Activated T-cell treated with anti-CD3 and anti-CD28 coated beads, Interleukin-2, amount 50 U/mL, for 4 hours (primary cell): ENCODE data around the gene COQ8B. TPM values are rescaled to one million over a fixed set of nuclear protein-coding genes. Genes with fewer than 3 reads are reported as not detected.

ENCODE experiments used
- ATAC-seq, 2 donors: fragments of 200-7000 bp; cut with Tn5 transposase; one replicate each; pipeline ENCODE4 v1.10.0; 2021
- DNase-seq: peaks from one replicate; pipeline ENCODE4 v3.0.0-alpha.2; 2020
- H3K27me3 Mint-ChIP-seq: one replicate; pipeline ENCODE4 v1.8.0; 2021; ENCODE audit warnings: low read depth, mixed read lengths
- H3K36me3 Mint-ChIP-seq: one replicate; pipeline ENCODE4 v1.8.0; 2022; ENCODE audit warnings: mixed read lengths; ENCODE audit not compliant: insufficient read depth
- H3K4me1 Mint-ChIP-seq: one replicate; pipeline ENCODE4 v1.8.0; 2021; ENCODE audit warnings: low read depth, mixed read lengths
- H3K4me3 Mint-ChIP-seq: one replicate; pipeline ENCODE4 v1.8.0; 2021; ENCODE audit warnings: mild to moderate bottlenecking, moderate library complexity, mixed read lengths
- H3K9me3 Mint-ChIP-seq: one replicate; pipeline ENCODE4 v1.8.0; 2021; ENCODE audit warnings: mixed read lengths
- total RNA-seq, 3 donors: library from RNA; stranded (reverse); gene quantifications; one replicate each; pipeline ENCODE4 v1.2.1, GENCODE V29; 2021

Gene COQ8B
- total RNA-seq, 3 donors from 2014 or later: 18.7 to 21.3 (median 18.9) TPM

DNA sequence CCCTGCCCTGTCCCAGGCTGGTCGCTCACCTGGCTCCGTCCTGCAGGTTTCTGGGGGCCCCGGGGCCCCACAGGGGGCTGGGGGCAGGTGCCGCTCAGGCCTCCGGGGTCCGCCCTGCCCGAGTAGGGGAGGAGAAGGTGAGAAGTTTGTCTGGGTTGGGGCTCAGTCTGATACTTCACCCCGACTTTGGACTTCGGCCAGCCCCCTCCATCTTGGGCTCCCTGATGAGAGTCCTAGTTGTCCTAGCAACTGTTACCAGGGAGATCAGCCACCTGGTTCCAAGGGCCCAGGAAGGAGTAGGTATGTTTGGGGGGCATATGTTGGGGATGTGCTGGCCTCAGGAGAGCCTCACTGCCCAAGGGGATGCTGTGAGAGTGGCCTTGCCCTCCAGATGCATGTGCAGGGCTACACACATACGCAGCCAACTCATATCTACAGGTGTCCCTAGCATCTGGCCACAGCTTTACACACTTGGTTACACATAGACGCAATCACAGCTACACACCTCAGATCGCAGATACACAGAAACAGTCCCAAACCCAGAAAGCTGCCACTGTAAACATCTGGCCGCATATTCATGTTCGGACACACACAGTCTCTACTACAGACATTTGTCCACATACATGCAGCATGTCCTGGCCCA, 29.7 kb downstream of the COQ8B start:
- no peak overlapping the region for H3K4me3 Mint-ChIP-seq
- peaks cover 4% of the 10 kb centered on the region for H3K4me1 Mint-ChIP-seq
- H3K9me3 Mint-ChIP-seq: no peaks in the 10 kb centered on the region
- DNase-seq: no peak
- no peaks in the 10 kb centered on the region for H3K27me3 Mint-ChIP-seq
- H3K36me3 Mint-ChIP-seq: peaks cover 7% of the 10 kb centered on the region
- ATAC-seq: no peak

- H3K36me3 Mint-ChIP-seq: peaks cover 7% of the 10 kb centered on the region
- H3K4me3 Mint-ChIP-seq: no peak overlapping the region
- no peaks in the 10 kb centered on the region for H3K27me3 Mint-ChIP-seq
- ATAC-seq (no peak), DNase-seq (no peak)
- no peaks in the 10 kb centered on the region for H3K4me1 Mint-ChIP-seq
- H3K9me3 Mint-ChIP-seq: no peaks in the 10 kb centered on the region
Observed at GRCh38 chr19:40685563-40685962, 31.1 kb downstream of the COQ8B start.

DNA sequence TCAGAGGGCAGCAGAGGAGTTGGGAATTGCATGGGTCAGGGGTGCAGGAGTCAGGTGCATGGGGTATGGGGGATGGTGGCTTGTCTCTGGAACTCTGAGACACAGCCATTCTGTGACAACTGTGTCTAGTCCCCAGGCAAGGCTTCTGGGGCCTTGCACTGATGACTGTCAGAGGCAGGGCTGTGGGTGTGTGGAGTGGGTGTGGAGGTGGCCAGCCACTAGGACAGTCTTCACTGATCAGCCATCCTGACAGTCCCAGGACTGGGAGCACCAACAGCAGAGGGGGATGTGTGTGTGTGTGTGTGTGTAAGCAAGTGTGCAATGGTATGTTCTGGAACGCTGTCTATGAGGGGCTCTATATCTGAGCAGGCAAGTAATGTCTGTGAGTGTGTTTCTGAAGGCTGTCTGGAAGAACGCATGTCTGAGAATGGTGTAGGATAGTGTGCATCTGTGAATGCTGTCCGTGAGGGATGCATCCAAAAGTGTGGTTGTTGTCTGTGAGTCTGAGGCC, 31.6 kb downstream of the COQ8B start:
- DNase-seq (no peak), ATAC-seq (no peak)
- H3K4me3 Mint-ChIP-seq: no peak overlapping the region
- H3K27me3 Mint-ChIP-seq: no peaks in the 10 kb centered on the region
- no peaks in the 10 kb centered on the region for H3K9me3 Mint-ChIP-seq
- no peaks in the 10 kb centered on the region for H3K4me1 Mint-ChIP-seq
- peaks cover 10% of the 10 kb centered on the region for H3K36me3 Mint-ChIP-seq

- Mint-ChIP-seq H3K4me3 (no peak overlapping the region), H3K27me3 (no peaks in the 10 kb centered on the region), H3K36me3 (peaks cover 10% of the 10 kb centered on the region), H3K4me1 (no peaks in the 10 kb centered on the region), H3K9me3 (no peaks in the 10 kb centered on the region)
- DNase-seq: no peak
- ATAC-seq: no peak
Observed at GRCh38 chr19:40684280-40684679, 32.4 kb downstream of the COQ8B start.

DNA sequence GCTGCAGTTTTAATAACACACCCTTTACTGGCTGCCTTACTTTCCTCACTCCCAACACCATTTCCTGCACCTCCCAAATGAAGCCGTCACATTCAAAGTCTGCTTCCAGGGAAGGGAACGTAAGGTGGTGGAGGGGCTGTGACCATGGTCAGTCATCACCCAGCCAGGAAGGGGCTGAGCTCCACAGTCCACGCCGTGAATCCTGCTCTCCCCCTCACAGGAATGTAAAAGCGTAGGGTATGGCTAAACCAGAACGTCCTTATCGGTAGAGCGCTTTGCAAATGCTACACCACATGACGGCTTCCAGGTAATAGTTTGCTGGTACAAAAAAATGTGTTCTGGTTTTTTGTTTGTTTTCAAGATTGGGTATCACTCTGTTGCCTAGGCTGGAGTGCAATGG, 33.2 kb downstream of the COQ8B start:
- ATAC-seq (no peak), DNase-seq (no peak)
- Mint-ChIP-seq H3K27me3 (no peaks in the 10 kb centered on the region), H3K4me1 (no peaks in the 10 kb centered on the region), H3K4me3 (no peak overlapping the region), H3K9me3 (no peaks in the 10 kb centered on the region), H3K36me3 (peaks cover 10% of the 10 kb centered on the region)

- Mint-ChIP-seq H3K27me3 (no peaks in the 10 kb centered on the region), H3K36me3 (peaks cover 13% of the 10 kb centered on the region), H3K4me1 (no peaks in the 10 kb centered on the region), H3K4me3 (no peak overlapping the region), H3K9me3 (no peaks in the 10 kb centered on the region)
- DNase-seq (no peak), ATAC-seq (no peak)
Observed at GRCh38 chr19:40682431-40682964, 34.2 kb downstream of the COQ8B start.

GRCh38 chr19:40681039-40681438, 35.6 kb downstream of the COQ8B start:
- Mint-ChIP-seq H3K4me1 (no peaks in the 10 kb centered on the region), H3K36me3 (peaks cover 13% of the 10 kb centered on the region), H3K9me3 (no peaks in the 10 kb centered on the region), H3K27me3 (no peaks in the 10 kb centered on the region), H3K4me3 (no peak overlapping the region)
- no peak for DNase-seq
- no peak for ATAC-seq

GRCh38 chr19:40677156-40677555, 39.5 kb downstream of the COQ8B start:
- ATAC-seq: no peak
- Mint-ChIP-seq H3K27me3 (no peaks in the 10 kb centered on the region), H3K36me3 (peaks cover 10% of the 10 kb centered on the region), H3K9me3 (no peaks in the 10 kb centered on the region), H3K4me1 (no peaks in the 10 kb centered on the region), H3K4me3 (no peak overlapping the region)
- no peak for DNase-seq

DNA sequence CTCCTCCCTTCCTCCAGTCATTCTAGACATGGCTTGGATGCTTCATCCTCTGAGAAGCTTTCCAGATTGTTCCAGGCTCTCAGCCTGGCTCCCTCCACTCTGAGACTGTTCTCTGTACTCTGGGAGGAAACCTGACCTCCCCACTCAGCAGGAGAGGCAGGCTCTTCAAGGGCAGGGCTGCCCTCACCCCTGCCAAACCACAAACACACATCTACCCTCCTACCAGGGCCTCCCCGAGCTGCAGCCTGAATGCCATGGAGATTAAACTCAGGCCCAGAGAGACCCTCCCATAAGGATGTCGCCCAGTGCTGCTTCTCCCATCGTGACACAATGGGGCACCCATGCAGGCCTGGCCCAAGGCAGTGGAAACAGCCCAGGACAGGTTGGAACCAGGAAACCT, 42.4 kb downstream of the COQ8B start:
- ATAC-seq (no peak), DNase-seq (no peak)
- H3K9me3 Mint-ChIP-seq: peaks cover 3% of the 10 kb centered on the region
- H3K4me1 Mint-ChIP-seq: no peaks in the 10 kb centered on the region
- H3K27me3 Mint-ChIP-seq: no peaks in the 10 kb centered on the region
- H3K36me3 Mint-ChIP-seq: peaks cover 21% of the 10 kb centered on the region
- no peak overlapping the region for H3K4me3 Mint-ChIP-seq

GRCh38 chr19:40673397-40673796, 43.3 kb downstream of the COQ8B start:
- Mint-ChIP-seq H3K4me1 (no peaks in the 10 kb centered on the region), H3K36me3 (peaks cover 26% of the 10 kb centered on the region), H3K4me3 (no peak overlapping the region), H3K9me3 (peaks cover 3% of the 10 kb centered on the region), H3K27me3 (no peaks in the 10 kb centered on the region)
- ATAC-seq: no peak
- no peak for DNase-seq

- Mint-ChIP-seq H3K4me3 (no peak overlapping the region), H3K27me3 (no peaks in the 10 kb centered on the region), H3K9me3 (peaks cover 3% of the 10 kb centered on the region), H3K4me1 (no peaks in the 10 kb centered on the region), H3K36me3 (peaks cover 26% of the 10 kb centered on the region)
- no peak for ATAC-seq
- DNase-seq: no peak
Observed at GRCh38 chr19:40672573-40673299, 44.0 kb downstream of the COQ8B start.

GRCh38 chr19:40672038-40672437, 44.6 kb downstream of the COQ8B start:
- no peak overlapping the region for H3K4me3 Mint-ChIP-seq
- peaks cover 3% of the 10 kb centered on the region for H3K9me3 Mint-ChIP-seq
- H3K4me1 Mint-ChIP-seq: no peaks in the 10 kb centered on the region
- peaks cover 23% of the 10 kb centered on the region for H3K36me3 Mint-ChIP-seq
- ATAC-seq (no peak), DNase-seq (no peak)
- no peaks in the 10 kb centered on the region for H3K27me3 Mint-ChIP-seq

DNA sequence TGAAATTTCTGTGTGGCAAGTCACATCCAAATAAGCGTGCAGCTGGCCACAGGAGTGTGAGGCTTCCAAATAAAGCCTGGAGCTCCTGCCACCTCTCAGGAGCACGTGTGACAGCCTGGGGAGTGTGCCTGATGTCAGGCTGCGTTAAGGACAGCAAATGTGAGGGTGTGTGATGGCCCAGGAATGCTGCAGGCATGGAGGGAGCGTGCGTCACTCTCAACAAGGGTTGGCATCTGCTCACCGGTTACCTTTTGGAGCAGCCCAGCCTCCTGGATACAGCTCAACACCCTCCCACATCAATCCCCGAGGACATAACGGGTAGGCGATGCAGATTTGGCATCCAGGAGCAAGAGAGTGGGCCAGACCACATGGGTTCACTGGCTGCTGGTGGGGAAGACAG, 45.3 kb downstream of the COQ8B start:
- Mint-ChIP-seq H3K36me3 (peaks cover 23% of the 10 kb centered on the region), H3K9me3 (peaks cover 3% of the 10 kb centered on the region), H3K27me3 (no peaks in the 10 kb centered on the region), H3K4me3 (no peak overlapping the region), H3K4me1 (peaks cover 5% of the 10 kb centered on the region)
- no peak for ATAC-seq
- DNase-seq: no peak

GRCh38 chr19:40668991-40669614, 47.6 kb downstream of the COQ8B start:
- Mint-ChIP-seq H3K36me3 (peaks cover 19% of the 10 kb centered on the region), H3K4me1 (peaks cover 9% of the 10 kb centered on the region), H3K4me3 (no peak overlapping the region), H3K27me3 (no peaks in the 10 kb centered on the region), H3K9me3 (peaks cover 3% of the 10 kb centered on the region)
- DNase-seq: no peak
- no peak for ATAC-seq
